ENCODE measurements around the gene CHRM5.

The CHRM5 gene

GRCh38 chr15:34019369-34019990 lies 51.2 kb downstream of the CHRM5 start:
- Histone ChIP-seq H3K4me3 (ENCODE audit: insufficient read length, low read depth) (no peak overlapping the region), H3K9ac (ENCODE audit: insufficient read length, low read depth) (no peak overlapping the region), H3K4me1 (ENCODE audit: insufficient read depth, insufficient read length) (no peaks in the 10 kb centered on the region), H3K27me3 (ENCODE audit: insufficient read depth, insufficient read length) (no peaks in the 10 kb centered on the region), H3K36me3 (ENCODE audit: insufficient read depth, insufficient read length, low read length) (no peaks in the 10 kb centered on the region), H3K9me3 (ENCODE audit: insufficient read depth, low read length) (peaks cover 12% of the 10 kb centered on the region; the same call in 1 of the 2 replicates)
- no peak for DNase-seq (ENCODE audit: low read depth, low spot score)
- TF ChIP-seq SUZ12 (IDR thresholded peaks at IDR 0.05; ENCODE audit: extremely low read depth, insufficient read depth, insufficient read length) (no peak), ZNF274 (IDR thresholded peaks at IDR 0.05; ENCODE audit: low read depth, low read length) (no peak), YY1 (IDR thresholded peaks at IDR 0.05; ENCODE audit: insufficient read depth, insufficient read length) (no peak)

GRCh38 chr15:34023907-34024306 lies 55.6 kb downstream of the CHRM5 start:
- Histone ChIP-seq H3K9me3 (ENCODE audit: insufficient read depth, low read length) (peaks cover 19% of the 10 kb centered on the region; the same call in 1 of the 2 replicates), H3K9ac (ENCODE audit: insufficient read length, low read depth) (no peak overlapping the region), H3K36me3 (ENCODE audit: insufficient read depth, insufficient read length, low read length) (no peaks in the 10 kb centered on the region), H3K4me3 (ENCODE audit: insufficient read length, low read depth) (no peak overlapping the region), H3K27me3 (ENCODE audit: insufficient read depth, insufficient read length) (no peaks in the 10 kb centered on the region), H3K4me1 (ENCODE audit: insufficient read depth, insufficient read length) (no peaks in the 10 kb centered on the region)
- no peak for DNase-seq (ENCODE audit: low read depth, low spot score)
- no peak for TF ChIP-seq SUZ12 (IDR thresholded peaks at IDR 0.05; ENCODE audit: extremely low read depth, insufficient read depth, insufficient read length)
- TF ChIP-seq ZNF274 (IDR thresholded peaks at IDR 0.05; ENCODE audit: low read depth, low read length): no peak
- no peak for TF ChIP-seq YY1 (IDR thresholded peaks at IDR 0.05; ENCODE audit: insufficient read depth, insufficient read length)

GRCh38 chr15:34025252-34025651 lies 57.0 kb downstream of the CHRM5 start:
- no peaks in the 10 kb centered on the region for H3K27me3 ChIP-seq (ENCODE audit: insufficient read depth, insufficient read length)
- no peaks in the 10 kb centered on the region for H3K4me1 ChIP-seq (ENCODE audit: insufficient read depth, insufficient read length)
- TF ChIP-seq SUZ12 (IDR thresholded peaks at IDR 0.05; ENCODE audit: extremely low read depth, insufficient read depth, insufficient read length) (no peak), YY1 (IDR thresholded peaks at IDR 0.05; ENCODE audit: insufficient read depth, insufficient read length) (no peak), ZNF274 (IDR thresholded peaks at IDR 0.05; ENCODE audit: low read depth, low read length) (no peak)
- H3K36me3 ChIP-seq (ENCODE audit: insufficient read depth, insufficient read length, low read length): no peaks in the 10 kb centered on the region
- no peak overlapping the region for H3K4me3 ChIP-seq (ENCODE audit: insufficient read length, low read depth)
- peaks cover 12% of the 10 kb centered on the region; the same call in 1 of the 2 replicates for H3K9me3 ChIP-seq (ENCODE audit: insufficient read depth, low read length)
- DNase-seq (ENCODE audit: low read depth, low spot score): no peak
- no peak overlapping the region for H3K9ac ChIP-seq (ENCODE audit: insufficient read length, low read depth)

GRCh38 chr15:34027606-34028005 lies 59.3 kb downstream of the CHRM5 start:
- DNase-seq (ENCODE audit: low read depth, low spot score): no peak

GRCh38 chr15:34031987-34032760 lies 63.9 kb downstream of the CHRM5 start:
- Histone ChIP-seq H3K27me3 (ENCODE audit: insufficient read depth, insufficient read length) (no peaks in the 10 kb centered on the region), H3K4me3 (ENCODE audit: insufficient read length, low read depth) (no peak overlapping the region), H3K9ac (ENCODE audit: insufficient read length, low read depth) (no peak overlapping the region), H3K4me1 (ENCODE audit: insufficient read depth, insufficient read length) (no peaks in the 10 kb centered on the region), H3K9me3 (ENCODE audit: insufficient read depth, low read length) (peaks cover 12% of the 10 kb centered on the region; the same call in 1 of the 2 replicates), H3K36me3 (ENCODE audit: insufficient read depth, insufficient read length, low read length) (no peaks in the 10 kb centered on the region)
- no peak for DNase-seq (ENCODE audit: low read depth, low spot score)
- TF ChIP-seq SUZ12 (IDR thresholded peaks at IDR 0.05; ENCODE audit: extremely low read depth, insufficient read depth, insufficient read length) (no peak), ZNF274 (IDR thresholded peaks at IDR 0.05; ENCODE audit: low read depth, low read length) (no peak), YY1 (IDR thresholded peaks at IDR 0.05; ENCODE audit: insufficient read depth, insufficient read length) (no peak)

More at GRCh38 chr15:34027606-34028005, 59.3 kb downstream of the CHRM5 start:
- Histone ChIP-seq H3K36me3 (ENCODE audit: insufficient read depth, insufficient read length, low read length) (no peaks in the 10 kb centered on the region), H3K9me3 (ENCODE audit: insufficient read depth, low read length) (peaks cover 12% of the 10 kb centered on the region; the same call in 1 of the 2 replicates), H3K27me3 (ENCODE audit: insufficient read depth, insufficient read length) (no peaks in the 10 kb centered on the region), H3K4me3 (ENCODE audit: insufficient read length, low read depth) (no peak overlapping the region), H3K9ac (ENCODE audit: insufficient read length, low read depth) (no peak overlapping the region), H3K4me1 (ENCODE audit: insufficient read depth, insufficient read length) (no peaks in the 10 kb centered on the region)
- TF ChIP-seq YY1 (IDR thresholded peaks at IDR 0.05; ENCODE audit: insufficient read depth, insufficient read length) (no peak), SUZ12 (IDR thresholded peaks at IDR 0.05; ENCODE audit: extremely low read depth, insufficient read depth, insufficient read length) (no peak), ZNF274 (IDR thresholded peaks at IDR 0.05; ENCODE audit: low read depth, low read length) (no peak)

- peak; percentile 25 for DNase-seq (ENCODE audit: low read depth, low spot score)
- TF ChIP-seq YY1 (IDR thresholded peaks at IDR 0.05; ENCODE audit: insufficient read depth, insufficient read length) (no peak), ZNF274 (IDR thresholded peaks at IDR 0.05; ENCODE audit: low read depth, low read length) (no peak), SUZ12 (IDR thresholded peaks at IDR 0.05; ENCODE audit: extremely low read depth, insufficient read depth, insufficient read length) (no peak)
These were observed 70.0 kb downstream of the CHRM5 start for GRCh38 chr15:34038023-34038870.

More at GRCh38 chr15:34038023-34038870, 70.0 kb downstream of the CHRM5 start:
- H3K9me3 ChIP-seq (ENCODE audit: insufficient read depth, low read length): no peaks in the 10 kb centered on the region
- peak overlapping the region; percentile 71 for H3K4me3 ChIP-seq (ENCODE audit: insufficient read length, low read depth)
- no peaks in the 10 kb centered on the region for H3K4me1 ChIP-seq (ENCODE audit: insufficient read depth, insufficient read length)
- H3K36me3 ChIP-seq (ENCODE audit: insufficient read depth, insufficient read length, low read length): no peaks in the 10 kb centered on the region
- no peaks in the 10 kb centered on the region for H3K27me3 ChIP-seq (ENCODE audit: insufficient read depth, insufficient read length)
- peak overlapping the region; percentile 90 for H3K9ac ChIP-seq (ENCODE audit: insufficient read length, low read depth)
